Endothelial cell of umbilical vein (primary cell): ENCODE data around the gene OCIAD2. TPM values are rescaled to one million over a fixed set of nuclear protein-coding genes. Genes with fewer than 3 reads are reported as not detected.

ENCODE experiments used
- BruUV-seq: library from RNA; stranded (reverse); fragments of 400-500 nt; replicated peaks from 2 replicates; lab custom pipeline; 2021; lab: Mats Ljungman, UMichigan
- CTCF ChIA-PET: fragments of 300-600, 350-600 bp; sonication (Branson Sonifier 250); formaldehyde crosslinking; loops from one replicate; lab custom pipeline; 2021; ENCODE audit warnings: antibody characterized with exemption, inconsistent platforms; lab: Charles Lee
- POLR2A ChIA-PET: fragments of 300-600, 350-600 bp; sonication (Branson Sonifier 250); formaldehyde crosslinking; loops from one replicate; lab custom pipeline; 2021; ENCODE audit warnings: antibody characterized with exemption, inconsistent platforms; lab: Charles Lee
- DNase-seq: peaks from one replicate; pipeline ENCODE4 v3.0.0-alpha.2; 2011; ENCODE audit warnings: low read depth, low spot score
- FAIRE-seq: peaks from 2 replicates; lab custom pipeline; 2011; peaks lifted over from hg19 to GRCh38; lab: Jason Lieb, UNC
- H2AFZ ChIP-seq: 2 replicates; pipeline ENCODE4 v1.6.0; 2012; ENCODE audit warnings: low read depth, low read length, control low read depth, inconsistent platforms
- H3K27ac ChIP-seq: 2 replicates; pipeline ENCODE4 v1.5.1; 2011; ENCODE audit warnings: low read depth, mild to moderate bottlenecking, control low read depth, low read length, moderate library complexity; ENCODE audit not compliant: insufficient read depth
- H3K27me3 ChIP-seq, 2 experiments: 2 replicates each; pipeline versions ENCODE4 v1.6.0 to v1.6.1; 2011; ENCODE audit warnings: low read length in 2 of 2, mixed read lengths in 1 of 2; ENCODE audit not compliant: control insufficient read depth in 2 of 2, insufficient read depth in 2 of 2
- H3K36me3 ChIP-seq, 2 experiments: 2 replicates in 1 of 2; 3 replicates in 1 of 2; pipeline ENCODE4 v1.5.1; 2011; ENCODE audit warnings: low read length in 2 of 2, mild to moderate bottlenecking in 1 of 2, moderate library complexity in 1 of 2; ENCODE audit not compliant: control insufficient read depth in 2 of 2, insufficient read depth in 2 of 2; ENCODE audit errors: extremely low read depth in 1 of 2
- H3K4me1 ChIP-seq: 3 replicates; pipeline ENCODE4 v1.5.1; 2011; ENCODE audit warnings: mild to moderate bottlenecking, low read length; ENCODE audit not compliant: control insufficient read depth, insufficient read depth; ENCODE audit errors: extremely low read depth
- H3K4me2 ChIP-seq: 2 replicates; pipeline ENCODE4 v1.6.1; 2011; ENCODE audit warnings: low read length, control low read depth, mixed read lengths; ENCODE audit not compliant: insufficient read depth
- H3K4me3 ChIP-seq, 3 experiments: fragments of 200-600 bp in 1 of 3; sonication (generic), shearing (Covaris generic) in 1 of 3; replicated peaks in 1 of 3; 2 replicates each; pipeline ENCODE4 v1.5.1; 2011 to 2016; ENCODE audit warnings: control low read depth in 3 of 3, low read length in 3 of 3, mild to moderate bottlenecking in 2 of 3, inconsistent platforms in 1 of 3, low read depth in 1 of 3, moderate library complexity in 1 of 3; ENCODE audit not compliant: insufficient read depth in 1 of 3
- H3K79me2 ChIP-seq: 2 replicates; pipeline ENCODE4 v1.6.0; 2012; ENCODE audit warnings: low read length, inconsistent platforms; ENCODE audit not compliant: control insufficient read depth, insufficient read depth
- H3K9ac ChIP-seq: replicated peaks from 2 replicates; pipeline ENCODE3; 2011; ENCODE audit warnings: low read length, control low read depth; ENCODE audit not compliant: insufficient read depth; ENCODE audit errors: extremely low read depth
- H3K9me1 ChIP-seq: replicated peaks from 3 replicates; pipeline ENCODE4 v1.6.0; 2011; ENCODE audit warnings: mild to moderate bottlenecking, low read length; ENCODE audit not compliant: control insufficient read depth, insufficient read depth; ENCODE audit errors: extremely low read depth
- H3K9me3 ChIP-seq: replicated peaks from 2 replicates; pipeline ENCODE4 v1.5.1; 2012; ENCODE audit warnings: low read length, inconsistent platforms; ENCODE audit not compliant: control insufficient read depth, insufficient read depth
- H4K20me1 ChIP-seq: replicated peaks from 2 replicates; pipeline ENCODE3; 2011; ENCODE audit warnings: mild to moderate bottlenecking, low read length; ENCODE audit not compliant: control insufficient read depth, insufficient read depth; ENCODE audit errors: extremely low read depth
- EZH2 ChIP-seq: IDR thresholded peaks from 2 replicates; pipeline ENCODE4 v1.6.1; 2012; ENCODE audit warnings: borderline replicate concordance, low read depth, mild to moderate bottlenecking, moderate library complexity, low read length, inconsistent platforms; ENCODE audit not compliant: severe bottlenecking
- FOS ChIP-seq: IDR thresholded peaks from 2 replicates; pipeline ENCODE4 v1.6.1; 2011; ENCODE audit warnings: mild to moderate bottlenecking, low read length, moderate library complexity, borderline replicate concordance; ENCODE audit not compliant: insufficient read depth
- GATA2 ChIP-seq: IDR thresholded peaks from 2 replicates; pipeline ENCODE4 v1.7.0; 2011; ENCODE audit warnings: low read depth, mild to moderate bottlenecking, moderate library complexity, mixed read lengths, low read length; ENCODE audit not compliant: insufficient read length, insufficient read depth
- JUN ChIP-seq: IDR thresholded peaks from 2 replicates; pipeline ENCODE4 v1.6.1; 2011; ENCODE audit warnings: borderline replicate concordance, low read depth; ENCODE audit not compliant: insufficient read length, insufficient read depth
- MYC ChIP-seq: IDR thresholded peaks from one replicate; pipeline ENCODE4 v1.6.1; 2011; ENCODE audit warnings: mild to moderate bottlenecking, low read depth, low read length
- POLR2A ChIP-seq: IDR thresholded peaks from 2 replicates; pipeline ENCODE4 v1.6.1; 2012; ENCODE audit warnings: low read depth, mild to moderate bottlenecking, control low read depth, low read length
- POLR2AphosphoS5 ChIP-seq: IDR thresholded peaks from 2 replicates; pipeline ENCODE4 v1.6.1; 2012; ENCODE audit warnings: low read depth, mild to moderate bottlenecking, control low read depth, low read length, moderate library complexity; ENCODE audit not compliant: insufficient read depth
- dilution Hi-C: fragments of 300-500 bp; cut with MboI; formaldehyde crosslinking; loops from one replicate; pipeline ENCODE4 v1.15.0; 2019; ENCODE audit warnings: low sequenced_read_pairs; ENCODE audit not compliant: extremely low pct_ligation_motif_present
- intact Hi-C: fragments of 100-400 bp; cut with micrococcal nuclease; formaldehyde crosslinking; loops from one replicate; pipeline ENCODE4 v1.10.0; 2022
- polyA plus RNA-seq, 4 experiments: library from polyadenylated mRNA; depleted of rRNA in 3 of 4; stranded (reverse) in 3 of 4; unstranded in 1 of 4; fragments of >200 nt; gene quantifications; 2 replicates each; pipeline versions ENCODE4 v1.2.1 to v1.2.3, GENCODE V29; 2011 to 2012; ENCODE audit warnings: missing spikeins in 1 of 4
- total RNA-seq: library from RNA; stranded (reverse); gene quantifications from 2 replicates; pipeline ENCODE4 v1.2.3, GENCODE V29; 2021
- TF ChIP-seq, protein P1 (sequence below): IDR thresholded peaks from 2 replicates; pipeline ENCODE4 v1.6.1; 2011; ENCODE audit not compliant: insufficient read depth, insufficient read length
- TF ChIP-seq, protein P2 (sequence below), 2 donors: IDR thresholded peaks; 1 replicate in 1 of 2; 2 replicates in 1 of 2; pipeline ENCODE4 v1.5.1; 2011; ENCODE audit warnings: low read length in 2 of 2, mild to moderate bottlenecking in 2 of 2, moderate library complexity in 2 of 2, control low read depth in 1 of 2, inconsistent platforms in 1 of 2, low read depth in 1 of 2; ENCODE audit not compliant: insufficient read depth in 1 of 2; ENCODE audit errors: extremely low read depth in 1 of 2

The OCIAD2 gene
- total and polyA plus RNA-seq, 2 donors (not counting 3 experiments of a cell fraction or from before 2014, with no cell fraction given): 99.0 to 119 TPM

DNA sequence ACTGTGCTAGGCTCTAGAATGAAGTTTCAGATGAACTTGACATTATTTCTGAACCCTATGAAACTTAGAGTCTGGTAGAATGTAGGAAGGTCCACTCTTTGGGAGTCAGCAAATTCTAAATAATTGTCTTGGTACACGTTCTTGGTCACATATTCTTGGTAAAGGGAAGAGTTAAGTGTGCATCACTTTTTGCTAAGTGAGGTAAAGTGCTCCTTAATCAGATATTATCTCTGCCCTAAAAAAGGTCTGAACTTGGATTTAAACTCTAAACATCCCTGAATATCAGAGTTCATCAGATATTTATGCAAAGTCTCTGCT lies 7.2 kb downstream of the OCIAD2 start:
- intact Hi-C loops: loop anchor here (2.0 kb wide), 1 partner anchor 69 kb away; the partner anchor contains the start of gene OCIAD1
- no peaks in the 10 kb centered on the region for H4K20me1 ChIP-seq
- POLR2A ChIA-PET: no interaction called here
- no peaks in the 10 kb centered on the region for H3K27me3 ChIP-seq
- no peaks in the 10 kb centered on the region for H3K9me1 ChIP-seq
- FAIRE-seq: no peak
- H3K27ac ChIP-seq: peak overlapping the region; percentile 10
- no peak overlapping the region for H3K9ac ChIP-seq
- no peaks in the 10 kb centered on the region for H3K9me3 ChIP-seq
- peaks cover 7 to 22% of the 10 kb centered on the region in 2 experiments for H3K36me3 ChIP-seq
- peaks cover 10% of the 10 kb centered on the region for H3K79me2 ChIP-seq
- no peak overlapping the region for H3K4me3 ChIP-seq
- CTCF ChIA-PET: no interaction called here
- TF ChIP-seq, protein P1, sequence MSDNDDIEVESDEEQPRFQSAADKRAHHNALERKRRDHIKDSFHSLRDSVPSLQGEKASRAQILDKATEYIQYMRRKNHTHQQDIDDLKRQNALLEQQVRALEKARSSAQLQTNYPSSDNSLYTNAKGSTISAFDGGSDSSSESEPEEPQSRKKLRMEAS: no peak
- no peak for TF ChIP-seq POLR2AphosphoS5
- no peak for TF ChIP-seq POLR2A
- no peak for TF ChIP-seq FOS
- no peak for TF ChIP-seq MYC
- no peak for TF ChIP-seq JUN
- H3K4me1 ChIP-seq: peaks cover 19% of the 10 kb centered on the region
- H3K4me2 ChIP-seq: peak overlapping the region; percentile 25
- no peak for DNase-seq
- dilution Hi-C loops: no loop called here
- H2AFZ ChIP-seq: no peak overlapping the region
- BruUV-seq: no TSS peak

DNA sequence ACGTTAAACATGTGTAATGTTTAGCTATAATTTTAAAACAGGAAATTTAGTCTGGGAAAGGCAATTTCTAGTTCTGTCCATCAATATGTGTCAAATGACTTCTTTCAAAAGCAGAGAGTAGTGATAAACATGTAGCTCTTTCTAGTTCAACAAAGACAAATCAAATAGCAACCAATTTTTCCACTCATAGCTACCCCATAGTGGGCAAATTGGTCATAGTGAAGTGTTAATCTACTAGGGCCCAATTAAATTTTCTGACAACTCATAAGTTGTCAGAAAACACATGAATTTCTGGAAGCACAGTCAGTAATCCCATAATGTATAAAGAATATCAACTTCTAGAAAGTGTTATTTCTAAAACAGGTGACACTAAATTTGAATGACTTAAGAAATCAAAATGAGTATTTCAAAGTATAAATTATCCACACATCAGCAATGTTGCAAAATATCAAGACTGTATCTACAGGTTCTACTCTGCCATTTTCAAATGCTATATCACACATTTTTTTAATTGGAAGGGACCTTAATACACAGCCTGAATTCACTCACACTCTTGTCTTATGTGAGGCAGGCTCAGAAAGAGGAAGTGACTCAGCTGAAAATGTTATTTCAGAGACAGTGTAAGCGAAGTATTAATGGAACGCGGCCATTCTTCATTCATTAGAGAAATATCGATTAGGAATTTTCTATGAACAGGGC lies 7.7 kb downstream of the OCIAD2 start:
- intact Hi-C loops (loop anchor here (2.0 kb wide), 1 partner anchor 68 kb away; the partner anchor contains the start of gene OCIAD1), dilution Hi-C loops (no loop called here)
- ChIA-PET CTCF (interaction anchor here (0.9 to 2.5 kb wide), 3 partner anchors 8 to 320 kb away, joined by 4 to 7 read pairs (median 4); partner anchors contain the start of gene OCIAD2), POLR2A (no interaction called here)
- Histone ChIP-seq H3K27me3 (no peaks in the 10 kb centered on the region), H3K36me3 (peaks cover 7 to 22% of the 10 kb centered on the region in 2 experiments), H3K4me3 (no peak overlapping the region), H3K9me1 (no peaks in the 10 kb centered on the region), H3K27ac (peak overlapping the region; percentile 10), H3K4me1 (peaks cover 19% of the 10 kb centered on the region), H3K9me3 (no peaks in the 10 kb centered on the region), H2AFZ (no peak overlapping the region), H3K9ac (no peak overlapping the region), H3K79me2 (peaks cover 9% of the 10 kb centered on the region), H4K20me1 (no peaks in the 10 kb centered on the region), H3K4me2 (peak overlapping the region; percentile 25)
- no TSS peak for BruUV-seq
- TF ChIP-seq POLR2AphosphoS5 (no peak), FOS (peak; percentile 63), EZH2 (no peak), GATA2 (no peak), POLR2A (peak; percentile 26), JUN (peak; percentile 88), MYC (no peak)
- TF ChIP-seq, protein P2, sequence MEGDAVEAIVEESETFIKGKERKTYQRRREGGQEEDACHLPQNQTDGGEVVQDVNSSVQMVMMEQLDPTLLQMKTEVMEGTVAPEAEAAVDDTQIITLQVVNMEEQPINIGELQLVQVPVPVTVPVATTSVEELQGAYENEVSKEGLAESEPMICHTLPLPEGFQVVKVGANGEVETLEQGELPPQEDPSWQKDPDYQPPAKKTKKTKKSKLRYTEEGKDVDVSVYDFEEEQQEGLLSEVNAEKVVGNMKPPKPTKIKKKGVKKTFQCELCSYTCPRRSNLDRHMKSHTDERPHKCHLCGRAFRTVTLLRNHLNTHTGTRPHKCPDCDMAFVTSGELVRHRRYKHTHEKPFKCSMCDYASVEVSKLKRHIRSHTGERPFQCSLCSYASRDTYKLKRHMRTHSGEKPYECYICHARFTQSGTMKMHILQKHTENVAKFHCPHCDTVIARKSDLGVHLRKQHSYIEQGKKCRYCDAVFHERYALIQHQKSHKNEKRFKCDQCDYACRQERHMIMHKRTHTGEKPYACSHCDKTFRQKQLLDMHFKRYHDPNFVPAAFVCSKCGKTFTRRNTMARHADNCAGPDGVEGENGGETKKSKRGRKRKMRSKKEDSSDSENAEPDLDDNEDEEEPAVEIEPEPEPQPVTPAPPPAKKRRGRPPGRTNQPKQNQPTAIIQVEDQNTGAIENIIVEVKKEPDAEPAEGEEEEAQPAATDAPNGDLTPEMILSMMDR (IDR thresholded peaks at IDR 0.05; ENCODE audit: extremely low read depth in 1 of 2, insufficient read depth in 1 of 2, low read depth in 1 of 2, low read length in 2 of 2): no peak
- TF ChIP-seq, protein P1: no peak
- FAIRE-seq (peak; percentile 86), DNase-seq (peak; percentile 78)
